Urinary bladder (tissue), 4 donors: ENCODE results near the gene FGL2. TPM values are rescaled to one million over a fixed set of nuclear protein-coding genes. Genes with fewer than 3 reads are reported as not detected.

Experiments used
- DNase-seq: peaks from one replicate; pipeline ENCODE4 v3.0.0-alpha.2; 2015; ENCODE audit errors: extremely low spot score
- H3K27ac ChIP-seq: one replicate; pipeline ENCODE4 v1.5.1; 2013; ENCODE audit warnings: low read depth, mild to moderate bottlenecking, moderate library complexity
- H3K36me3 ChIP-seq: one replicate; pipeline ENCODE4 v1.6.1; 2013; ENCODE audit warnings: mild to moderate bottlenecking, moderate library complexity; ENCODE audit not compliant: insufficient read depth
- H3K4me1 ChIP-seq: one replicate; pipeline ENCODE4 v1.6.1; 2013; ENCODE audit warnings: mild to moderate bottlenecking, moderate library complexity; ENCODE audit not compliant: insufficient read depth
- H3K4me3 ChIP-seq: one replicate; pipeline ENCODE4 v1.5.1; 2013; ENCODE audit warnings: low read depth, low read length
- WGBS: extraction: QIAGEN DNeasy Blood & Tissue Kit; methylation state at CpG from one replicate; pipeline ENCODE4 v1.1.7; 2013; 5-methylcytosine and 5-hydroxymethylcytosine counted together
- polyA plus RNA-seq: library from polyadenylated mRNA; stranded (reverse); fragments of 200-250 nt; gene quantifications from one replicate; pipeline ENCODE4 v1.2.3, GENCODE V29; 2013
- total RNA-seq: library from RNA; depleted of rRNA; stranded (reverse); fragments of >200 nt; gene quantifications from one replicate; pipeline ENCODE4 v1.2.3, GENCODE V29; 2014
- donor health status: healthy with polysubstance abuse.
- donor health status: healthy.

FGL2 gene, protein sequence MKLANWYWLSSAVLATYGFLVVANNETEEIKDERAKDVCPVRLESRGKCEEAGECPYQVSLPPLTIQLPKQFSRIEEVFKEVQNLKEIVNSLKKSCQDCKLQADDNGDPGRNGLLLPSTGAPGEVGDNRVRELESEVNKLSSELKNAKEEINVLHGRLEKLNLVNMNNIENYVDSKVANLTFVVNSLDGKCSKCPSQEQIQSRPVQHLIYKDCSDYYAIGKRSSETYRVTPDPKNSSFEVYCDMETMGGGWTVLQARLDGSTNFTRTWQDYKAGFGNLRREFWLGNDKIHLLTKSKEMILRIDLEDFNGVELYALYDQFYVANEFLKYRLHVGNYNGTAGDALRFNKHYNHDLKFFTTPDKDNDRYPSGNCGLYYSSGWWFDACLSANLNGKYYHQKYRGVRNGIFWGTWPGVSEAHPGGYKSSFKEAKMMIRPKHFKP
- total RNA-seq (222 TPM), polyA plus RNA-seq (106 TPM)

DNA sequence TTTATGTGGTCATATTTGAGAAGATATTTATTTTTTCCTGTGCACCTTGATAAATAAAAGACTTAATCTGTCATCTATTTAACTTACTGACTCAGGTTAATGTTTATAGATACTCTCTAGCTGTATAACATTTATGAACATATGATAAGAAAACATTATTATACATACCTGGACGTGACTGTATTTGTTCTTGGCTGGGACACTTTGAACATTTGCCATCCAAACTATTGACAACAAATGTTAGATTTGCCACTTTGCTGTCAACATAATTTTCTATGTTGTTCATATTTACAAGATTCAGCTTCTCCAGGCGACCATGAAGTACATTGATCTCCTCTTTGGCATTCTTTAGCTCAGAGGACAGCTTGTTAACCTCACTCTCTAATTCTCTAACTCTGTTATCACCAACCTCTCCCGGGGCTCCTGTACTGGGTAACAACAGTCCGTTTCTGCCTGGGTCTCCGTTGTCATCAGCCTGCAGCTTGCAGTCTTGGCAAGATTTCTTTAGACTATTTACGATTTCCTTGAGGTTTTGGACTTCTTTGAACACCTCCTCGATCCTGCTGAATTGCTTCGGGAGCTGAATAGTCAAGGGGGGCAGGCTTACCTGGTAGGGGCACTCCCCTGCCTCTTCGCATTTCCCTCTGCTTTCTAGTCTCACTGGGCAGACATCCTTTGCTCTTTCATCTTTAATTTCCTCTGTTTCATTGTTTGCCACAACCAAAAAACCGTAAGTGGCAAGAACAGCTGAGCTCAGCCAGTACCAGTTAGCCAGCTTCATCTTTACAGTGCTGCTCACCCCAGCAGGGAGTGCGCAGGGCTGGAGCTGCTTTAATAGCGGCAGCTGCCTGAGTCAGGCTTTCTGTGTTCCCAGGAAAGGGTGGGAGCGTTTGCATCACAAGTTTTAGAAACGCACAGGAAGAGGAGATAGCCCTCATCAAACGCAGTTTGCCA is at the start of gene FGL2:
TSS of gene FGL2 (minus strand) at position 807 of the 954 bp plus-strand sequence. CDS start at position 781, 26 bp downstream.
- no peaks in the 10 kb centered on the region for H3K36me3 ChIP-seq
- DNase-seq: peak; percentile 13
- 2% methylated on average over 15 of the region's 15 CpGs for WGBS
- peak within 1 kb of the TSS; percentile 57 for H3K4me3 ChIP-seq
- peak within 1 kb of the TSS; percentile 39 for H3K27ac ChIP-seq
- H3K4me1 ChIP-seq: no peaks in the 10 kb centered on the region

DNA sequence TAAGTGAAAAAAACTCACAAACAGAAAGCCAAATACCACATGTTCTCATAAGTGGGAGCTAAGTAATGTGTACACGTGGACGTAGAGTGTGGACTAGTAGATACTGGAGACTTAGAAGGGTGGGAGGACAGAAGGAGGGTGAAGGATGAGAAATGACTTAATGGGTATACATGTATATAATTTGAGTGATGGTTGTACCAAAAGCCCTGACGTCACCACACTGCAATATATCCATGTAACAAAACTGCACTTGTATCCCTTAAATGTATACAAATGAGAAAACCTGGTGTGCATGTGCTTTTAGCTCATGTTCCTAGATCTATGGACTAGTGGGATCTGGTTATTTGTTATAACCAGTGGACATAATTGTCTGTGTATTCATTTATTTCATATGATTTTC is 48.5 kb upstream of the FGL2 start:
- 87% methylated on average over 3 of the region's 3 CpGs for WGBS
- no peak for DNase-seq
- peaks cover 2% of the 10 kb centered on the region for H3K36me3 ChIP-seq
- H3K27ac ChIP-seq: no peak overlapping the region
- no peak overlapping the region for H3K4me3 ChIP-seq
- no peaks in the 10 kb centered on the region for H3K4me1 ChIP-seq

DNA sequence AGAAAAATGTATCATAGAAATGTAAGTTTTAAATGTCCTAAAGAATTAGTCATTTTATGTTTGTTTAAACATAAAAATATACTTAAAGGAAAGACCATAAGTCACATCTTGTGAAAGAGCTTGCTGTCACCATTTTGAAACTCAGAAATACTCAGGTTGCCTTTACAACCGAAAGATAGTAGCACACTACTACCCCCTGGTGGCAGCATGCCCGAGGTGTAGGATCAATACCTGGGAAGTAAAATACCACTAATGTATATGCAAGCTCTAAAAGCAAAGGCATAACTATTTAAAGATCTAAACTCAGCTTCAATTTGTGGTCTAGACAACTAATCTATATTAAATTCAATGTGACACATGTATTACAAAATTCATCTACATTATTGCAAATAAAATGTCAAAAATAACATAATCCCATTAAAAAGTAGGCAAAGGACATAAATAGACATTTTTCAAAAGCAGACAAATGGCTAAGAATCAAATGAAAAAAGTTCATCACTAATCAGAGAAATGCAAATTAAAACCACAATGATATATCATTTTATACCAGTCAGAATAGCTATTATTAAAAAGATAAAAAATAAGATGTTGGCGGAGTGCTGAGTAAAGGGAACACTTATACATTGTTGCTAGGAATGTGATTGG is 47.7 kb upstream of the FGL2 start:
- Histone ChIP-seq H3K4me3 (no peak overlapping the region), H3K36me3 (no peaks in the 10 kb centered on the region), H3K27ac (no peak overlapping the region), H3K4me1 (no peaks in the 10 kb centered on the region)
- no peak for DNase-seq
- WGBS: 39% methylated on average over 3 of the region's 3 CpGs

DNA sequence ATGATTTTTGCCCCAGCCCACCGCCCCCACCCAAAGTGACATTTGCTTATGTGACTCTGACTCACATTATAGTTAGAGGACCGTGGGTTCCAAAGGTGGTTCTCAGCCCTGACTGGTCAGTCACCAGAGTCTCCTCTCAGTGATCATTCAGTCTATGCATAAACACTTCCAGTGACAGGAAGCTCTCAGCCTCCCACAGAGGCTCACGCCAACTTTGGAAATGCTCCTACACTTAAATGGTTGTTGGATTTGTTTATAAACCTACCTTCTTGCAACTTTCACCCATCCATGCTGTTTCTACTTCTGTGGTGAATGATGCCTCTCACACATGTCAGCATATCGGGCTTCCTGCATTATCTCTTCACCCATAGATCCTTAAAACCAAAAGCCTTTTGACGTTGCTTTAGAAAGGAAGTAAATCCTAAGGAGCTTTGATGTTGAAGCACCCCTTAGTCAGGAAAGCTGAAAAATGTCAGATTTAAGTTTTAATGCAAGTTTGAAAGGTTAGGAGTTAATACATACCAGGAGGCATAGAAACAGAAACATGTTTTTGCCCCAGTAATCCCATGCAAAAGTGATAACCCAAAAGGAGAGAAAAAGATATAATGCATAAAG is 46.5 kb upstream of the FGL2 start:
- WGBS: 54% methylated on average over 5 of the region's 5 CpGs
- no peak for DNase-seq
- Histone ChIP-seq H3K4me3 (no peak overlapping the region), H3K36me3 (no peaks in the 10 kb centered on the region), H3K4me1 (no peaks in the 10 kb centered on the region), H3K27ac (no peak overlapping the region)

DNA sequence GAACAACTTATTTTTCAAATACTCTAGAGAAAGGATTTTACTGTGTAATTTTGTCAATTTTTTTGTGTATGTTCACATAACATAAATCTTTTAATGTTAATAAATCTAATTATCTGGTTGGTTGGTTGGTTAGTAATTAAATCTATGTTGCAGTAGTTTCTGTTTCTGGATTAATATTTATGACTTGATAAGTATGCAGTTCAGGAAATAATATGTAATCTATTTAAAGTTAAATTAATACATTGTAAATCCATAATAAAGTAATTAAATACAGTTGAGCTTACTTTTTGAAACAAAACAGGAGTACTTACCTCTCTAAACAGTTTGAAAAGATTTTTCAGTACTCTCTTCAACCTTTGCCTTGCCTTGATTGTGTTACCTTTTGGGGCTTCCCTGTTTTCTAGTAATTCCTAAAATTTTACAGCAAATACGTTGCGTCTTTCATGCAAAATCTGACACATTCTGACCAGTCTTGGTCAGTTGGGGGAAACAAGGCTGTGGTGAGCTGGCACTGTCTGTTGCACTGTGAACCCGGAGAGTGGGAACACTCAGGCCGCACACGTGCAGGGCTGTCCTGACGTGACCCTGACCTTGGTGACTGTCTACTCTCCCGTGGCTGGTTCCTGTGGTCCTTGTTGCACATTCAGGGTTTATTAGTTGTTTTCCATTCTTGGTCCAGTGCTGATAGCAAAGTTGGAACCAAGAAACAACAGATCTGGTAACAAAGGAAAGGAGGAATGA is 45.6 kb upstream of the FGL2 start:
- H3K4me1 ChIP-seq: no peaks in the 10 kb centered on the region
- H3K27ac ChIP-seq: no peak overlapping the region
- no peaks in the 10 kb centered on the region for H3K36me3 ChIP-seq
- 59% methylated on average over 7 of the region's 7 CpGs for WGBS
- H3K4me3 ChIP-seq: no peak overlapping the region
- DNase-seq: no peak

DNA sequence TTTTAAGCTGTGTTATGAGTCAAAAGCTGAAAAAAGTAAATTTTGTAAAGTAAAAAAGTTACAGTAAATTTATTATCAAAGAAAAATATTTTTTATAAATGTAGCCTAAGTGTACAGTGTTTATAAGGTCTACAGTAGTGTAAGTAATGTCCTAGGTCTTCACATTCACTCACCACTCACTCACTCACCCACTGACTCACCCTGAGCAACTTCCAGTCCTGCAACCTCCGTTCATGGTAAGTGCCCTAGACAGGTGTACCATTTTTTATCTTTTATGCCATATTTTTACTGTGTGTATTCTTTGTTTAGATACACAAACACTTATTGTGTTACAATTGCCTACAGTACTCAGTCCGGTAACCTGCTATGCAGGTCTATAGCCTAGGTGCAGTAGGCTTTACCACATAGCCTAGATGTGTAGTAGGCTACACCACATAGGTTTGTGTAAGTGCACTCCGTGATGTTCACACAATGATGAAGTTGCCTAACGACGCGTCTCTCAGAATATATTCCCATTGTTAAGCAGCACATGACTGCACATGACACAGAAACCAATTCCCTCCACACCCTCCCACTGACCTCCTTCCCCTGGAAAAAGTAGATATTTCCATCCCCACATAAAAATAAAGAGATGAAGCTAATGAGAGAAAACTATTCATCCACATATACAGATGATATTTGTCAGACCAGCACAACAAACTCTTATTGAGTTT is 44.8 kb upstream of the FGL2 start:
- Histone ChIP-seq H3K36me3 (no peaks in the 10 kb centered on the region), H3K27ac (no peak overlapping the region), H3K4me3 (no peak overlapping the region), H3K4me1 (no peaks in the 10 kb centered on the region)
- no peak for DNase-seq
- WGBS: 82% methylated on average over 6 of the region's 6 CpGs

DNA sequence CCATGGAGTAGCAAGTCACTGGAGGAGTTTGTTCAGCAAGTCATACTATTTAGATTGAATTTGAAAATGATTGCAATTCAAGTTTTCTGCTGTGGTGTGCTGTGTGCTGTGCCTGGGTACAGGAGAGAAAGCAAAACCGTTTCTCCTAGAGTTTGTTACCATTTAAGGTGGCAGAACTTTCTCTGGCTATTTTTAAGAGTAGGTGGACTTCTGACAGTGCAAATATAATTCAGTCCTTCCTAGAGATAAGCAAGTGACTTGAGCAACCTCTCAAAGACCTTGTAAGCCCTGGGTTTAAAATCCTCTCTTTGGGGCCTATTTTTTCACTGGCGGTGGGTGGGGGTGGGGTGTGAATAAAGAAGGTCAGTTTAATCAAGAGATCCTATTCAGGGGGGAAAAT is 42.9 kb upstream of the FGL2 start:
- Histone ChIP-seq H3K27ac (no peak overlapping the region), H3K4me3 (no peak overlapping the region), H3K4me1 (no peaks in the 10 kb centered on the region), H3K36me3 (no peaks in the 10 kb centered on the region)
- no peak for DNase-seq
- 33% methylated on average over 2 of the region's 2 CpGs for WGBS

DNA sequence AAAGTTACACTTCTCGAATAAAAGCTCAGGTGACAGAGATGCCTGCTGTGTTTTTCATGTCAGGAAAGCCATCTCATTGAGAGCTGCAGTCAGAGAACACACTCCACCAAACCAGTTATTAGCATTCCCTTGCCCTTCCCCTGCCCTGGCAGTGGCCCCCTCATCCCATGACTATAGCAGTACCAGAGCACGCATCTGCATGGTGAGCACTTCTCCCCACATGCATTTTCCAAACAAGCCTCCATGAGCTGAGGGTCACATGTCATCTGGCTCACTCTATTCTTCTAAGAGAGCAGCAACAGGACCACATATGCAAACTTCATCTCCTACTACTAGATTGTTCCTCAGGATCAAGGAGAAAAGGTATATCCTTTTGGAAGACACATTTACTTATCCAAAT is 42.4 kb upstream of the FGL2 start:
- no peak overlapping the region for H3K27ac ChIP-seq
- no peak for DNase-seq
- H3K4me3 ChIP-seq: no peak overlapping the region
- H3K36me3 ChIP-seq: no peaks in the 10 kb centered on the region
- no peaks in the 10 kb centered on the region for H3K4me1 ChIP-seq
- WGBS: 68% methylated on average over 2 of the region's 2 CpGs

DNA sequence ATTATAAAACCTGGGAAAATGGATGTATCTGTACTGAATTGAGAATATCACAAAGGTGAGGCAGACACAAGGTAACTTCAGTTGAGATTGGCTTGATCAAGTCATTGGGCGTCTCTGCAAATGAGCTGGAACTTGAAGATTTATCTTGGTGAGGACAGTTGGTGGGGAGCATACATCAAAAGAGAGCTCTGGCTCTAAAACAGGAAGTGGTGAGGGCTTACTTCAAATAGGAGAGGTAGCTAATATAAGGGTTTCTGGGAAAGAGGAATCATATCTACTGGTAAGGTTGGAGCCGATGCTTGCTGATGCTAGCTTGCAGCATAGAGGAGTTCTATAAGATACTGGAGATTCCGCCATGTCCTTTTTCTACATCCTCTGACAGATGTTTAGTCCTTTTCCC is 39.9 kb upstream of the FGL2 start:
- no peak overlapping the region for H3K4me3 ChIP-seq
- 92% methylated on average over 3 of the region's 3 CpGs for WGBS
- DNase-seq: no peak
- H3K4me1 ChIP-seq: no peaks in the 10 kb centered on the region
- H3K27ac ChIP-seq: no peak overlapping the region
- no peaks in the 10 kb centered on the region for H3K36me3 ChIP-seq

DNA sequence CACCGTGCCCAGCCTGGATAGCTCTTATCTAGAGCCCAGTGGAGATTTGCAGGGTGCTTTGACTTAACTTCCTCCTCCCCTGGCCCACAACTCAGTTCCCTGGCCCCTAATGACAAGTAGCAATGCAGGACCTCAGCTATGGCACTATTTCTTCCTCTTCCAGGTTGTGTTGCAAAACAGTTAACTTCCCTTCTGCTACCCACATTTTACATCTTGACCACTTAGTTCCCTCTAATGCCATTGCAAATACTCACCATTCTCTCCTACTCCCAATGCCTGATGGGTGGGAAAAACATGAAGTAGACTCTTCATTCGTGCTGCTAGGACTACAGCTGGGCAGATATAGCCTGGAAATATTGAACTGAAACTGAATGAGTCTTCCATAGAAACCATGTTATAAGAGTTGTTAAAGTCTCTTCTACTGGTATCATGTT is 39.1 kb upstream of the FGL2 start:
- no peak overlapping the region for H3K27ac ChIP-seq
- WGBS: 81% methylated on average over 2 of the region's 2 CpGs
- H3K4me3 ChIP-seq: no peak overlapping the region
- H3K4me1 ChIP-seq: no peaks in the 10 kb centered on the region
- no peaks in the 10 kb centered on the region for H3K36me3 ChIP-seq
- DNase-seq: no peak

DNA sequence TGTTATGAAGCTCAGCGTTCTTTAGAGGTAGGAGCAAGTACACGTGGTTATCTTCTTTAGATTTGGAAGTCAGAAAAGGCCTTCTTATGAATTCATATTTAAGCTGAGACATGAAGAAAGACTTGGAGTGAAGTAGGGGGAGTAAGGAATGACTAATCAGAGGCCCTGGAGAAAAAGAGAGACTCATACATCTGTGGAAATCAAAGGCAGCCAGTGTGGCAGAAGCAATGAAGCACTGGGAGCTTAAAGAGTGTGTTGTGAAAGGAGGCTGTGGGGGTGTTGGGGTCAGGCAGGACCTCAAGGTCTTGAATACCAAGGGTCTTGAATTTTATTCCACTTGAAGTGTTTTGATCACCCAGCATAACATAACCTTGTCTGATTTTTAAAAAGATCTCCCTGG is 35.7 kb upstream of the FGL2 start:
- DNase-seq: no peak
- WGBS: 87% methylated on average over 2 of the region's 2 CpGs
- H3K27ac ChIP-seq: no peak overlapping the region
- H3K4me3 ChIP-seq: no peak overlapping the region
- H3K4me1 ChIP-seq: no peaks in the 10 kb centered on the region
- no peaks in the 10 kb centered on the region for H3K36me3 ChIP-seq

DNA sequence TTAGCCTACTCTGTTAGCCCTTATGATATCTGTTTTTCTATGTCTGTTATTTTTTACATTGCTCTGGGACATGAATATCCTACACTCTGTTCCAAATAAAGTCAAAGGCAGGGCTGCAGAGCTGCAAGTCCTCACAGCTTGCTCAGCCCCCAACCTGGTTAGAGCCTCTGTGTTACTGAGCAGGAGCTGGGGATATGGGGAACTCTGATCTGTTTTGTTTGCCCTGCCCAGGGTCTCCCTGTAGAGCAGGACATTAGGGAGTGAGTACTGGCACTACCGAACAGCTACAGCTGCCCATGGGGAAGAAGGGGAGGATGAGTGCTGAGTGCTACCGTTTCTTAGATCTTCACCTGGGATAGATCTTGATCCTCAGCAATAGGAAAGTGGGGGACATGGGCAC is 32.8 kb upstream of the FGL2 start:
- H3K4me3 ChIP-seq: no peak overlapping the region
- H3K36me3 ChIP-seq: no peaks in the 10 kb centered on the region
- WGBS: 68% methylated on average over 2 of the region's 2 CpGs
- no peaks in the 10 kb centered on the region for H3K4me1 ChIP-seq
- H3K27ac ChIP-seq: no peak overlapping the region
- no peak for DNase-seq
